MM.1S (cell line): Measurements from ENCODE around the gene ATP6V1F.

Experiments
- DNase-seq: peaks from one replicate; pipeline ENCODE4 v3.0.0-alpha.2; 2015
- H2AFZ ChIP-seq: fragments of 300-600 bp; sonication (generic); 2 replicates; pipeline ENCODE4 v1.6.0; 2016; ENCODE audit warnings: antibody characterized with exemption, low read length
- H3F3A ChIP-seq: fragments of 300-600 bp; sonication (generic); 2 replicates; pipeline ENCODE4 v1.6.1; 2016; ENCODE audit warnings: mild to moderate bottlenecking, antibody characterized with exemption, low read length, moderate library complexity, mixed read lengths; ENCODE audit not compliant: insufficient read depth
- H3K27ac ChIP-seq: fragments of 300-600 bp; sonication (generic); 2 replicates; pipeline ENCODE4 v1.5.1; 2016; ENCODE audit warnings: mild to moderate bottlenecking, low read length
- H3K27me3 ChIP-seq: fragments of 300-600 bp; sonication (generic); replicated peaks from 2 replicates; pipeline ENCODE4 v1.6.0; 2016; ENCODE audit warnings: low read length; ENCODE audit not compliant: insufficient read depth
- H3K36me3 ChIP-seq: fragments of 300-600 bp; sonication (generic); replicated peaks from 2 replicates; pipeline ENCODE4 v1.6.1; 2016; ENCODE audit warnings: mild to moderate bottlenecking, low read length, mixed read lengths; ENCODE audit not compliant: insufficient read depth
- H3K4me1 ChIP-seq: fragments of 300-600 bp; sonication (generic); 2 replicates; pipeline ENCODE4 v1.6.1; 2016; ENCODE audit warnings: low read length, mixed read lengths
- H3K4me2 ChIP-seq: fragments of 300-600 bp; sonication (generic); 2 replicates; pipeline ENCODE4 v1.6.0; 2016; ENCODE audit warnings: low read depth, low read length
- H3K4me3 ChIP-seq: fragments of 300-600 bp; sonication (generic); 2 replicates; pipeline ENCODE4 v1.5.1; 2016; ENCODE audit warnings: low read length, mixed read lengths
- H3K79me2 ChIP-seq: fragments of 300-600 bp; sonication (generic); 2 replicates; pipeline ENCODE4 v1.6.1; 2016; ENCODE audit warnings: mixed run types, low read length, mixed read lengths
- H3K9ac ChIP-seq: fragments of 300-600 bp; sonication (generic); 2 replicates; pipeline ENCODE4 v1.6.1; 2016; ENCODE audit warnings: low read length, mixed read lengths
- H3K9me2 ChIP-seq: fragments of 300-600 bp; sonication (generic); replicated peaks from 2 replicates; pipeline ENCODE4 v1.6.1; 2016; ENCODE audit warnings: mild to moderate bottlenecking, low read length, mixed read lengths; ENCODE audit not compliant: insufficient read depth
- H3K9me3 ChIP-seq: fragments of 300-600 bp; sonication (generic); replicated peaks from 2 replicates; pipeline ENCODE4 v1.6.1; 2016; ENCODE audit warnings: mild to moderate bottlenecking, low read length, mixed read lengths; ENCODE audit not compliant: insufficient read depth
- H4K20me1 ChIP-seq: fragments of 300-600 bp; sonication (generic); 2 replicates; pipeline ENCODE4 v1.6.1; 2016; ENCODE audit warnings: mild to moderate bottlenecking, low read length, moderate library complexity, mixed read lengths; ENCODE audit not compliant: insufficient read depth
- EZH2 ChIP-seq: fragments of 300-600 bp; sonication (generic); optimal IDR thresholded peaks from 2 replicates; pipeline ENCODE3; 2017; ENCODE audit warnings: low read depth, mild to moderate bottlenecking, antibody characterized with exemption, low read length, mixed read lengths
- EZH2phosphoT487 ChIP-seq: fragments of 300-600 bp; sonication (generic); IDR thresholded peaks from 2 replicates; pipeline ENCODE4 v1.6.1; 2018; ENCODE audit warnings: antibody characterized with exemption, low read length
- TF ChIP-seq, protein P1 (sequence below): fragments of 300-600 bp; sonication (generic); IDR thresholded peaks from 2 replicates; pipeline ENCODE4 v1.5.1; 2016; ENCODE audit warnings: antibody characterized with exemption, low read length, mixed read lengths

Gene ATP6V1F

DNA sequence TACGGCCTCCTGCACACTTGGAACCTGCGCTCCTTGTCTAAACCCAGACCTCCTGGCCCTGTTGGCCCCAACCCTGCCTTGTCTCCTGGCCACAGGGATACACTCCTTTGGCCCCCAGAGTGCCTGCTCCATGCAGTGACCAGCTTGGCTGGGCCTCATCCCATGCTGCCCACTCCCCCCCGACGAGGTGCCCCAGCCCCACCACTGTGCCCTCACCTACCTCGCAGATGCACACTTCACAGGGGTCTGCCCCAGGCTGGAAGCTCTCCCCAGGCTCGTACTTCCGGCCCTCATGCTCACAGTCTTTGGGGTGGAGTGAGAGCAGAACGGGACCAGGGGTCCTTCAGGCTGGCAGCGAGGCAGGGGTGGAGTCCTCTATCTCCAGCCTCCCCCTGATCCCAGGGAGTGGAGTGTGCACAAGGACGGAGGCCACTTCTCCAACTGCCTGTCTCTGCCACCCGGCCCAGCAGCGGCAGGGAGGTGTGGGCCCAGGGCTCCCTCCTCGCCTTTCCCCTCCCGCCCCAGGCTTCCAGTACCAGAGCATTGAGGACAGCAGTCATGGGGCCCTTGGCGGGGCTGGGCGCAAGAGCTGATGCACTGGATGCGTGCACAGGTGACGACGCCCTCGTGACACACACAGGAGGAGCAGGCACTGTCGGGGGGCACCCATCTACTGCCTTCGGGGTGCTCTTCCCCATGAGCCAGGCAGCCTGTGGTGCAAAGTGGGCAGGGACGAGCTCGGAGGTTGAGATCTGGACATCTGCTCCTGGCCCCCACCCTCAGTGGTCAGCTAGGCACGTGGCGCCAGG lies 22.1 kb downstream of the ATP6V1F start:
- Histone ChIP-seq H3F3A (no peaks in the 10 kb centered on the region), H3K4me2 (no peak overlapping the region; the same call in 1 of the 2 replicates), H3K27ac (no peak overlapping the region), H3K9ac (no peak overlapping the region), H2AFZ (peak overlapping the region; percentile 95), H3K9me3 (no peaks in the 10 kb centered on the region), H4K20me1 (no peaks in the 10 kb centered on the region), H3K27me3 (peaks cover 13% of the 10 kb centered on the region), H3K4me1 (peaks cover 5% of the 10 kb centered on the region), H3K4me3 (no peak overlapping the region), H3K9me2 (no peaks in the 10 kb centered on the region), H3K79me2 (no peaks in the 10 kb centered on the region), H3K36me3 (no peaks in the 10 kb centered on the region)
- DNase-seq = no peak
- TF ChIP-seq, protein P1, sequence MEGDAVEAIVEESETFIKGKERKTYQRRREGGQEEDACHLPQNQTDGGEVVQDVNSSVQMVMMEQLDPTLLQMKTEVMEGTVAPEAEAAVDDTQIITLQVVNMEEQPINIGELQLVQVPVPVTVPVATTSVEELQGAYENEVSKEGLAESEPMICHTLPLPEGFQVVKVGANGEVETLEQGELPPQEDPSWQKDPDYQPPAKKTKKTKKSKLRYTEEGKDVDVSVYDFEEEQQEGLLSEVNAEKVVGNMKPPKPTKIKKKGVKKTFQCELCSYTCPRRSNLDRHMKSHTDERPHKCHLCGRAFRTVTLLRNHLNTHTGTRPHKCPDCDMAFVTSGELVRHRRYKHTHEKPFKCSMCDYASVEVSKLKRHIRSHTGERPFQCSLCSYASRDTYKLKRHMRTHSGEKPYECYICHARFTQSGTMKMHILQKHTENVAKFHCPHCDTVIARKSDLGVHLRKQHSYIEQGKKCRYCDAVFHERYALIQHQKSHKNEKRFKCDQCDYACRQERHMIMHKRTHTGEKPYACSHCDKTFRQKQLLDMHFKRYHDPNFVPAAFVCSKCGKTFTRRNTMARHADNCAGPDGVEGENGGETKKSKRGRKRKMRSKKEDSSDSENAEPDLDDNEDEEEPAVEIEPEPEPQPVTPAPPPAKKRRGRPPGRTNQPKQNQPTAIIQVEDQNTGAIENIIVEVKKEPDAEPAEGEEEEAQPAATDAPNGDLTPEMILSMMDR = no peak
- no peak for TF ChIP-seq EZH2phosphoT487
- no peak for TF ChIP-seq EZH2

- Histone ChIP-seq H3K79me2 (no peaks in the 10 kb centered on the region), H3K4me2 (no peak overlapping the region), H3K9me3 (no peaks in the 10 kb centered on the region), H3K4me3 (no peak overlapping the region), H3K9me2 (no peaks in the 10 kb centered on the region), H3K4me1 (peaks cover 5% of the 10 kb centered on the region), H3K27ac (no peak overlapping the region), H2AFZ (no peak overlapping the region), H4K20me1 (no peaks in the 10 kb centered on the region), H3F3A (no peaks in the 10 kb centered on the region), H3K36me3 (no peaks in the 10 kb centered on the region), H3K27me3 (peaks cover 19% of the 10 kb centered on the region), H3K9ac (no peak overlapping the region)
- TF ChIP-seq, protein P1 = no peak
- TF ChIP-seq EZH2 = no peak
- TF ChIP-seq EZH2phosphoT487 = no peak
- DNase-seq = no peak
Observed at GRCh38 chr7:128885370-128886187, 22.9 kb downstream of the ATP6V1F start.

DNA sequence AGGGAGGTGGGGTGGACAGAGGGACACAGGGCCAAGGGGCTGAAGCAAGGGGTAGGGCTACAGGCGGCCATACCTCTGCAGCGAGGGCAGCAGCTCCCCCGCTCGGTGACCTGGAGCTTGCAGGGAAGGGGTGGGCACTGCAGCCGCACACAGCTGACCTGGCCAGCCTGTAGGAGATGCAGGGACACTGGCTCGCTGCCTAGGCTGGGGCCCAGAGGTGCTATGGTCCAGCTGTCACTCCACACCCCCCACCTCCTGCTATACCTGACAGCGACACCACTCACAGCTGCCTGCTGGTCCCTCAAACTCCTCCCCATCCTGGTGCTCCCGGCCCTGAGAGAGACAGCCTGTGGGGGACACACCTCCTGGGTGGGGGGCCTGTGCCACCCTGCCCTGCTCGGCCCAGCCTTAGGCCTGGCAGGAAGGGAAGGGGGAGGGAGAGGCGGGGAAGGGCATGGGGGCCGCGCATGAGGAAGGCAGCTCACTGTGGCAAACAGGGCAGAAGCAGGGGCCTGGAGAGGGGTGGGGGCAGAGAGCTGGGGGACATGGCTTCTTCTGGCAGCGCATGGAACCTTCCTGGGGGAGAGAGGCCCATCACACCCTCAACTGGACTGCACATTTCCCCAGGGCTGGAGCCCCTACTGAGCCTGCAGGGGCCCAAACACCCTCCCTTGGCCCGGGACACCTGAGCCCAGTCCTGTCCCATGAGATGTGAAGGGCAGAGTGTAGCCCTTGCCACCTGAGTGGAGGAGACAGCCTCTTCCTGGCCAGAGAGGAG lies 23.9 kb downstream of the ATP6V1F start:
- Histone ChIP-seq H3K4me2 (no peak overlapping the region), H2AFZ (no peak overlapping the region), H3F3A (no peaks in the 10 kb centered on the region), H3K4me3 (no peak overlapping the region), H3K27ac (no peak overlapping the region), H3K79me2 (no peaks in the 10 kb centered on the region), H3K9me2 (no peaks in the 10 kb centered on the region), H3K4me1 (peaks cover 5% of the 10 kb centered on the region), H3K9me3 (no peaks in the 10 kb centered on the region), H3K27me3 (peaks cover 25% of the 10 kb centered on the region), H3K9ac (no peak overlapping the region), H4K20me1 (no peaks in the 10 kb centered on the region), H3K36me3 (no peaks in the 10 kb centered on the region)
- TF ChIP-seq EZH2phosphoT487 (no peak), EZH2 (no peak)
- TF ChIP-seq, protein P1 = no peak
- no peak for DNase-seq
